ENCODE results near the gene LMTK2.

Gene LMTK2

GRCh38 chr7:98234429-98235147 lies 127.9 kb downstream of the LMTK2 start:
- no peak for DNase-seq (ENCODE audit: low read depth in 2 of 2)

- DNase-seq (ENCODE audit: low read depth in 2 of 2), result no peak
These were observed 129.2 kb downstream of the LMTK2 start for GRCh38 chr7:98235901-98236300.

- no peak for DNase-seq (ENCODE audit: low read depth in 2 of 2)
These were observed 129.9 kb downstream of the LMTK2 start for GRCh38 chr7:98236355-98237185.

GRCh38 chr7:98238076-98238475 lies 131.4 kb downstream of the LMTK2 start:
- no peak for DNase-seq (ENCODE audit: low read depth in 2 of 2)

- no peak for DNase-seq (ENCODE audit: low read depth in 2 of 2)
These were observed 132.3 kb downstream of the LMTK2 start for GRCh38 chr7:98238976-98239375.

GRCh38 chr7:98240961-98241673 lies 134.5 kb downstream of the LMTK2 start:
- no peak for DNase-seq (ENCODE audit: low read depth in 2 of 2)

GRCh38 chr7:98241674-98242241 lies 135.1 kb downstream of the LMTK2 start:
- DNase-seq (ENCODE audit: low read depth in 2 of 2), result no peak

GRCh38 chr7:98242342-98242741 lies 135.7 kb downstream of the LMTK2 start:
- DNase-seq (ENCODE audit: low read depth in 2 of 2), result no peak

- DNase-seq (ENCODE audit: low read depth in 2 of 2), result no peak
These were observed 136.3 kb downstream of the LMTK2 start for GRCh38 chr7:98242934-98243333.

- no peak for DNase-seq (ENCODE audit: low read depth in 2 of 2)
These were observed 138.2 kb downstream of the LMTK2 start for GRCh38 chr7:98244871-98245270.

GRCh38 chr7:98248156-98248555 lies 141.5 kb downstream of the LMTK2 start:
- DNase-seq (ENCODE audit: low read depth in 2 of 2), result no peak

GRCh38 chr7:98249106-98249505 lies 142.4 kb downstream of the LMTK2 start:
- no peak for DNase-seq (ENCODE audit: low read depth in 2 of 2)

- DNase-seq (ENCODE audit: low read depth in 2 of 2), result peak; percentile 21 to 32
These were observed 144.1 kb downstream of the LMTK2 start for GRCh38 chr7:98250789-98251188.

- peak in 1 of 2 donors; percentile 4 for DNase-seq (ENCODE audit: low read depth in 2 of 2)
These were observed 144.6 kb downstream of the LMTK2 start for GRCh38 chr7:98251231-98251600.

- DNase-seq (ENCODE audit: low read depth in 2 of 2), result peak; percentile 77 to 85
These were observed 145.2 kb downstream of the LMTK2 start, which contains the start of gene TECPR1 for GRCh38 chr7:98251601-98252424. TSS of gene TECPR1 (minus strand) at chr7:98252232. CDS start at chr7:98246146, 6,086 bp downstream.

GRCh38 chr7:98252425-98253054 lies 145.9 kb downstream of the LMTK2 start:
- no peak for DNase-seq (ENCODE audit: low read depth in 2 of 2)

- no peak for DNase-seq (ENCODE audit: low read depth in 2 of 2)
These were observed 147.9 kb downstream of the LMTK2 start for GRCh38 chr7:98254516-98254915.

GRCh38 chr7:98254951-98255610 lies 148.4 kb downstream of the LMTK2 start:
- peak in 1 of 2 donors; percentile 5 for DNase-seq (ENCODE audit: low read depth in 2 of 2)

GRCh38 chr7:98256431-98256830 lies 149.8 kb downstream of the LMTK2 start:
- no peak for DNase-seq (ENCODE audit: low read depth in 2 of 2)

- no peak for DNase-seq (ENCODE audit: low read depth in 2 of 2)
These were observed 151.0 kb downstream of the LMTK2 start for GRCh38 chr7:98257701-98258100.

Data from stimulated activated CD4-positive, alpha-beta T cell treated with anti-CD3 and anti-CD28 coated beads, Interleukin-15, amount 100 ng/mL, for 48 hours (primary cell).